ENCODE data around the gene PRAMEF5.
"Not testable (repeated sequence)": the region's sequence is repeated elsewhere in the genome, so short reads cannot be mapped to it uniquely, and the experiment has no call there.

The PRAMEF5 gene

GRCh38 chr1:13253898-13254297, at the start of gene PRAMEF5:
PRAMEF5 (plus strand) TSS chr1:13254198; CDS start chr1:13259269, 5,071 bp downstream.
- not testable (repeated sequence) for H3K36me3 ChIP-seq (ENCODE audit: control insufficient read depth in 2 of 2, insufficient read depth in 2 of 2, low read length in 2 of 2)

GRCh38 chr1:13208712-13209111, 45.3 kb upstream of the PRAMEF5 start:
- H3K9ac ChIP-seq (ENCODE audit: low read depth in 1 of 2, low read length in 2 of 2); H3K27ac ChIP-seq (ENCODE audit: low read depth in 2 of 2, low read length in 2 of 2); H3K9me3 ChIP-seq (ENCODE audit: control insufficient read depth in 2 of 2, low read length in 2 of 2): not testable (repeated sequence)

More at GRCh38 chr1:13253898-13254297, at the start of gene PRAMEF5:
- H3K9ac ChIP-seq (ENCODE audit: low read depth in 1 of 2, low read length in 2 of 2); H3K27me3 ChIP-seq (ENCODE audit: control insufficient read depth in 2 of 2, insufficient read depth in 2 of 2, low read length in 2 of 2); H3K4me1 ChIP-seq (ENCODE audit: control insufficient read depth in 2 of 2, insufficient read depth in 2 of 2, low read length in 2 of 2); H3K27ac ChIP-seq (ENCODE audit: low read depth in 2 of 2, low read length in 2 of 2); H3K4me3 ChIP-seq (ENCODE audit: low read length in 2 of 2); H3K9me3 ChIP-seq (ENCODE audit: control insufficient read depth in 2 of 2, low read length in 2 of 2): not testable (repeated sequence)

DNA sequence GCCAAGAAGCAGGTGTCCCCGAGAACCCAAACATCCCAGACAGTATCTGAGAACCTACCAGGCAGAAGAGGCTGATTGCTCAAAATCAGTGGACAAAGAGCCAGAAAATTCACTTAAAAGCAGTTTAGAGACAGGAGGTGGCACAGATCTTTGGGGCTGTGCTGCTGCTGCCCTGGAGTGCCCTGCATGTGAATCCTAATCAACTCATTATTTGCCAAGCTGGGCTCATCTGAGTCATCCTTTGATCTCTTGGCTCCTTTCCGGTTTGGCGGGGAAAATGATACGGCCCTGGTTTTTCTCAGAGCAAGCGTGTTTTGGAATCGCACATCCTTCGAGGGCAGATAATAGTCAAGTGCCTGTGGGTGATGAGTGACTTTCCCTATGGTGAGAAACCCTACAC, 37.4 kb upstream of the PRAMEF5 start:
- not testable (repeated sequence) for H3K27me3 ChIP-seq (ENCODE audit: control insufficient read depth in 2 of 2, insufficient read depth in 2 of 2, low read length in 2 of 2); H3K9ac ChIP-seq (ENCODE audit: low read depth in 1 of 2, low read length in 2 of 2); H3K4me1 ChIP-seq (ENCODE audit: control insufficient read depth in 2 of 2, insufficient read depth in 2 of 2, low read length in 2 of 2); H3K4me3 ChIP-seq (ENCODE audit: low read length in 2 of 2); H3K36me3 ChIP-seq (ENCODE audit: control insufficient read depth in 2 of 2, insufficient read depth in 2 of 2, low read length in 2 of 2); H3K27ac ChIP-seq (ENCODE audit: low read depth in 2 of 2, low read length in 2 of 2); H3K9me3 ChIP-seq (ENCODE audit: control insufficient read depth in 2 of 2, low read length in 2 of 2)

More at GRCh38 chr1:13208712-13209111, 45.3 kb upstream of the PRAMEF5 start:
- H3K27me3 ChIP-seq (ENCODE audit: control insufficient read depth in 2 of 2, insufficient read depth in 2 of 2, low read length in 2 of 2); H3K4me3 ChIP-seq (ENCODE audit: low read length in 2 of 2); H3K36me3 ChIP-seq (ENCODE audit: control insufficient read depth in 2 of 2, insufficient read depth in 2 of 2, low read length in 2 of 2); H3K4me1 ChIP-seq (ENCODE audit: control insufficient read depth in 2 of 2, insufficient read depth in 2 of 2, low read length in 2 of 2): not testable (repeated sequence)

GRCh38 chr1:13219203-13219602, 34.8 kb upstream of the PRAMEF5 start:
- not testable (repeated sequence) for H3K9me3 ChIP-seq (ENCODE audit: control insufficient read depth in 2 of 2, low read length in 2 of 2); H3K4me1 ChIP-seq (ENCODE audit: control insufficient read depth in 2 of 2, insufficient read depth in 2 of 2, low read length in 2 of 2); H3K36me3 ChIP-seq (ENCODE audit: control insufficient read depth in 2 of 2, insufficient read depth in 2 of 2, low read length in 2 of 2); H3K27ac ChIP-seq (ENCODE audit: low read depth in 2 of 2, low read length in 2 of 2); H3K4me3 ChIP-seq (ENCODE audit: low read length in 2 of 2); H3K27me3 ChIP-seq (ENCODE audit: control insufficient read depth in 2 of 2, insufficient read depth in 2 of 2, low read length in 2 of 2); H3K9ac ChIP-seq (ENCODE audit: low read depth in 1 of 2, low read length in 2 of 2)

DNA sequence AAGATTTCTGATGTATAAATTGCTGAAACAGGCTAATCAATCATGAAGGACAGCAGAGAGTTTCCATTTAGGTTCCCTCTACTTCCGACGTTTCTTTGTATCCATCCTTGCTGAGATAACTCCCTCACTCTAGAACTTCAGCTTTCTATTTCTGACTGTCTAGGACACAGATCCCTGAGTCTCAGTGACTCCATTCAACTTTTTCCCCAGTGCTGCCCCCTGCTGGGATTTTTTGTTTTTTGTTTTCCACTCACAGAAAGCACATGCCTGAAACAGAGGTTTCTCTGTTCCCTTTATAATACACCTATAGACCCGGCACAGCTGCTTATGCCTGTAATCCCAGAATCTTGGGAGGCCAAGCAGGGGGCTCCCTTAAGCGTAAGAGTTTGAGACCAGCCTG, 31.2 kb upstream of the PRAMEF5 start:
- H3K9me3 ChIP-seq (ENCODE audit: control insufficient read depth in 2 of 2, low read length in 2 of 2); H3K9ac ChIP-seq (ENCODE audit: low read depth in 1 of 2, low read length in 2 of 2); H3K27me3 ChIP-seq (ENCODE audit: control insufficient read depth in 2 of 2, insufficient read depth in 2 of 2, low read length in 2 of 2); H3K36me3 ChIP-seq (ENCODE audit: control insufficient read depth in 2 of 2, insufficient read depth in 2 of 2, low read length in 2 of 2); H3K27ac ChIP-seq (ENCODE audit: low read depth in 2 of 2, low read length in 2 of 2); H3K4me1 ChIP-seq (ENCODE audit: control insufficient read depth in 2 of 2, insufficient read depth in 2 of 2, low read length in 2 of 2); H3K4me3 ChIP-seq (ENCODE audit: low read length in 2 of 2): not testable (repeated sequence)

GRCh38 chr1:13224480-13225060, 29.4 kb upstream of the PRAMEF5 start:
- Histone ChIP-seq H3K36me3 (ENCODE audit: control insufficient read depth in 2 of 2, insufficient read depth in 2 of 2, low read length in 2 of 2) (no peaks in the 10 kb centered on the region), H3K27ac (ENCODE audit: low read depth in 2 of 2, low read length in 2 of 2) (no peak overlapping the region), H3K9me3 (ENCODE audit: control insufficient read depth in 2 of 2, low read length in 2 of 2) (no peaks in the 10 kb centered on the region), H3K4me1 (ENCODE audit: control insufficient read depth in 2 of 2, insufficient read depth in 2 of 2, low read length in 2 of 2) (no peaks in the 10 kb centered on the region), H3K27me3 (ENCODE audit: control insufficient read depth in 2 of 2, insufficient read depth in 2 of 2, low read length in 2 of 2) (no peaks in the 10 kb centered on the region), H3K9ac (ENCODE audit: low read depth in 1 of 2, low read length in 2 of 2) (no peak overlapping the region), H3K4me3 (ENCODE audit: low read length in 2 of 2) (no peak overlapping the region)

DNA sequence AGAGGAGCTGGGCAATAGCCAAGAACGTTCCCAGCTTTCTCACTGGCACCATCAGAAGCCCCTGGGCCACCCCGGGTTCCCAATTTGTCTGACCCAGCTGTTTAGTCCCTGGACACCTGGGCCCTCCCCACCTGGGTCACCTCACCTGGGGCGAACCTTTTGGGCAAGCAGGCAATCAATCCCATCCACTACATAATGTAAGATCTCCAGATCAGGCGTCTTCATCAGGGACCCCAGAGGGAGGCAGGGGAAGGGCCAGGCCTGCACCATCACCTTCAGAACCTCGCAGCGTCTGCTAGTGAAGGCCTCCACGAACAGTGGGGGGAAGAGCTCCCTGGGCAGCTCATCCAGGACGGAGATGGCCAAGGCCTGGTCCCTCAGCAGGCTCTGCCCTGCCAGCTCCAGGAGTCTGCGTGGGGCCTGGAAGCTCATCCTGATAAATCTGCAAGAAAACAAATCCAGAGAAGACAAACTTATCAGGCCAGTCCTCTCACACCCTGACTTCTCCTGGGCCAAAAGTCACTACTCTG, 28.3 kb upstream of the PRAMEF5 start, which contains the start of gene PRAMEF18:
TSS of gene PRAMEF18 (minus strand) at position 480 of the 530 bp plus-strand sequence. CDS start at position 432, 48 bp downstream.
- not testable (repeated sequence) for H3K27ac ChIP-seq (ENCODE audit: low read depth in 2 of 2, low read length in 2 of 2); H3K27me3 ChIP-seq (ENCODE audit: control insufficient read depth in 2 of 2, insufficient read depth in 2 of 2, low read length in 2 of 2); H3K9ac ChIP-seq (ENCODE audit: low read depth in 1 of 2, low read length in 2 of 2); H3K36me3 ChIP-seq (ENCODE audit: control insufficient read depth in 2 of 2, insufficient read depth in 2 of 2, low read length in 2 of 2); H3K4me3 ChIP-seq (ENCODE audit: low read length in 2 of 2); H3K9me3 ChIP-seq (ENCODE audit: control insufficient read depth in 2 of 2, low read length in 2 of 2); H3K4me1 ChIP-seq (ENCODE audit: control insufficient read depth in 2 of 2, insufficient read depth in 2 of 2, low read length in 2 of 2)

GRCh38 chr1:13227271-13228055, 26.5 kb upstream of the PRAMEF5 start:
- H3K4me3 ChIP-seq (ENCODE audit: low read length in 2 of 2); H3K27ac ChIP-seq (ENCODE audit: low read depth in 2 of 2, low read length in 2 of 2); H3K9me3 ChIP-seq (ENCODE audit: control insufficient read depth in 2 of 2, low read length in 2 of 2); H3K36me3 ChIP-seq (ENCODE audit: control insufficient read depth in 2 of 2, insufficient read depth in 2 of 2, low read length in 2 of 2); H3K4me1 ChIP-seq (ENCODE audit: control insufficient read depth in 2 of 2, insufficient read depth in 2 of 2, low read length in 2 of 2); H3K27me3 ChIP-seq (ENCODE audit: control insufficient read depth in 2 of 2, insufficient read depth in 2 of 2, low read length in 2 of 2); H3K9ac ChIP-seq (ENCODE audit: low read depth in 1 of 2, low read length in 2 of 2): not testable (repeated sequence)

GRCh38 chr1:13228343-13228781, 25.6 kb upstream of the PRAMEF5 start:
- Histone ChIP-seq H3K36me3 (ENCODE audit: control insufficient read depth in 2 of 2, insufficient read depth in 2 of 2, low read length in 2 of 2) (no peaks in the 10 kb centered on the region), H3K9ac (ENCODE audit: low read depth in 1 of 2, low read length in 2 of 2) (no peak overlapping the region), H3K4me1 (ENCODE audit: control insufficient read depth in 2 of 2, insufficient read depth in 2 of 2, low read length in 2 of 2) (no peaks in the 10 kb centered on the region), H3K27ac (ENCODE audit: low read depth in 2 of 2, low read length in 2 of 2) (no peak overlapping the region), H3K27me3 (ENCODE audit: control insufficient read depth in 2 of 2, insufficient read depth in 2 of 2, low read length in 2 of 2) (no peaks in the 10 kb centered on the region), H3K9me3 (ENCODE audit: control insufficient read depth in 2 of 2, low read length in 2 of 2) (no peaks in the 10 kb centered on the region), H3K4me3 (ENCODE audit: low read length in 2 of 2) (no peak overlapping the region)

DNA sequence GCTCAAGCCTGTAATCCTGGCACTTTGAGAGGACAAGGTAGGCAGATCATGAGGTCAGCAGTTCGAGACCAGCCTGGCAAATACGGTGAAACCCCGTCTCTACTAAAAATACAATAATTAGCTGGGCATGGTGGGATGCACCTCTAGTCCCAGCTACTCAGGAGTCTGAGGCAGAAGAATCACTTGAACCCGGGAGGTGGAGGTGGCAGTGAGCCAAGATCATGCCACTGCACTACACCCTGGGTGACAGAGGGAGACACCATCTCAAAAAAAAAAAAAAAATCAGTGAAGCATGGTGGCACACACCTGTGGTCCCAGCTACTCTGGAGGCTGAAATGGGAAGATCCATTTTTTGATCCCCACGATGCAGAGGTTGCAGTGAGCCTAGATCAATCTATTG, 23.9 kb upstream of the PRAMEF5 start:
- H3K27ac ChIP-seq (ENCODE audit: low read depth in 2 of 2, low read length in 2 of 2); H3K36me3 ChIP-seq (ENCODE audit: control insufficient read depth in 2 of 2, insufficient read depth in 2 of 2, low read length in 2 of 2); H3K4me3 ChIP-seq (ENCODE audit: low read length in 2 of 2); H3K27me3 ChIP-seq (ENCODE audit: control insufficient read depth in 2 of 2, insufficient read depth in 2 of 2, low read length in 2 of 2); H3K9me3 ChIP-seq (ENCODE audit: control insufficient read depth in 2 of 2, low read length in 2 of 2); H3K4me1 ChIP-seq (ENCODE audit: control insufficient read depth in 2 of 2, insufficient read depth in 2 of 2, low read length in 2 of 2); H3K9ac ChIP-seq (ENCODE audit: low read depth in 1 of 2, low read length in 2 of 2): not testable (repeated sequence)

Measured in mucosa of rectum (tissue), 2 donors.